ENCODE data around the gene PKMYT1.
"Not testable (repeated sequence)": the region's sequence is repeated elsewhere in the genome, so short reads cannot be mapped to it uniquely, and the experiment has no call there.

The PKMYT1 gene

DNA sequence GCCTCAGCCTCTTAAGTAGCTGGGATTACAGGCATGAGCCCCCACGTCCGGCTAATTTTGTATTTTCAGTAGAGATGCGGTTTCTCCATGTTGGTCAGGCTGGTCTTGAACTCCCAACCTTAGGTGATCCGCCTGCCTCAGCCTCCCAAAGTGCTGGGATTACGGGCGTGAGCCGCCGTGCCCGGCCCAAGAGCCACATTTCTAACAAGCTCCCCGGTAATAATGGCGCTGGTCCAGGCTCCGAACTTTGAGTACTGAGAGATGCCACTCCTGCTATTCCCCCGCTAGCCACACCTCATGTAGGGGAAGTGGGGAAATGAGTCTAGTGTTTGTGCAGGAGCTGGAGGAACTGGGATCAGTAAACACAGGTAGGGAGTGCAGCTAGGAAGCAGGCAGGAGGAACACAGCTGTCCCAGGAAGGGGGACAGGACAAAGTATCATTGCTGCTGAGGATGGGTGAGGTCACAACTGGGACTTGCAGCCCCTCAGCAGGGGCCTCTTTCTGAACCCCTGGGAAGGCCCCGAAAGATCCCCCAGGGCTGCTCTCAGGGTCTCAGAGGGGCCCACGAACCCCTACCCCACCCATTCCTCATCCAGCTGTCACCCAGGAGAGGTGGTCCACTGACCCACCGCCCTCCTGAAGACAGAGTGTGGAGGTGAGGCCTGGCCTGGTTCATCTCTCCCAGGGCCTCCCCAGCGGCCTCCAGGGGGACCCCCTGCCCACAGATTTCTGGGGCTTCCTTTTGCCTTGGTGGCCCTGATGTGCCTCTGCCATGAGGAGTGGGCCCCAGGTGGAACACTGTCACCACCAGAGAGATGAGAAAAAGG, 19.8 kb downstream of the PKMYT1 start:
- no peak for DNase-seq (ENCODE audit: low spot score)

DNA sequence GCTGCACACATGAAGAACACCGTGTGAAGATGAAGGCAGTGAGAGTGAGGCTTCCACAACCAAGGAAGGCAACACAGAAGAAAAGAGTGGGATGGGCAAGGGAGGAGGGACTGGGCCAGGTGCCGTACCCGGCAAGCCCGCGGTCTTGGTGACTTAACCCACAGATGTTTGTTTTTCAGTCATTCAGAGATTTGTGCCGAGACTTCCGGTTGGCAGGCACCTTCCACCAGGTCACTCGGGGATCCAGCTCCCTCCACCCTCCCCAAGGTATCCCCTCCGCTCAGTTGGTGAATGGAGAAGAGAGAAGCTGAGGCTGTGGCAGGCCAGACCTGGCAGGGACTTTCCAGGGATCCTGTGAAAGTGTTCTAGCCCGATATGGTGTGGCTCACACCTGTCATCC, 21.0 kb downstream of the PKMYT1 start:
- no peak for DNase-seq (ENCODE audit: low spot score)

DNA sequence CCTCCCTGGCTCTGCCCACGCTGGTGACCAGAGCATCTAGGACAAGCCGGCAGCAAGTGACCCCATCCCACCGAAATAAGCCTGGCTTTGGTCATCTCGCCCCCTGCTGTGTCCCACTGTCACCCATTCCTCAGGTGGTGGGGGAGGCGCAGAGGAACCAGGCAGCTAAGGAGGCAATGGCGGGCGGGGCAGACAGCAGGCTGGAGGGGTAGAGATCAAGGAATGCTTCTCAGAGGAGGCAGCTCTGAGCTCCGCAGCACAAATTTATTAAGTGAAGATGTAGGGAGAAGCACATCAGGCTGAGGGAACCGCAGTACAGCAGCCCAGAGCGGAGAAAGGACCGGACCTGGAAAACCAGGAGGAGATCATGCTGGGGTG, 23.7 kb downstream of the PKMYT1 start:
- no peak for DNase-seq (ENCODE audit: low spot score)

DNA sequence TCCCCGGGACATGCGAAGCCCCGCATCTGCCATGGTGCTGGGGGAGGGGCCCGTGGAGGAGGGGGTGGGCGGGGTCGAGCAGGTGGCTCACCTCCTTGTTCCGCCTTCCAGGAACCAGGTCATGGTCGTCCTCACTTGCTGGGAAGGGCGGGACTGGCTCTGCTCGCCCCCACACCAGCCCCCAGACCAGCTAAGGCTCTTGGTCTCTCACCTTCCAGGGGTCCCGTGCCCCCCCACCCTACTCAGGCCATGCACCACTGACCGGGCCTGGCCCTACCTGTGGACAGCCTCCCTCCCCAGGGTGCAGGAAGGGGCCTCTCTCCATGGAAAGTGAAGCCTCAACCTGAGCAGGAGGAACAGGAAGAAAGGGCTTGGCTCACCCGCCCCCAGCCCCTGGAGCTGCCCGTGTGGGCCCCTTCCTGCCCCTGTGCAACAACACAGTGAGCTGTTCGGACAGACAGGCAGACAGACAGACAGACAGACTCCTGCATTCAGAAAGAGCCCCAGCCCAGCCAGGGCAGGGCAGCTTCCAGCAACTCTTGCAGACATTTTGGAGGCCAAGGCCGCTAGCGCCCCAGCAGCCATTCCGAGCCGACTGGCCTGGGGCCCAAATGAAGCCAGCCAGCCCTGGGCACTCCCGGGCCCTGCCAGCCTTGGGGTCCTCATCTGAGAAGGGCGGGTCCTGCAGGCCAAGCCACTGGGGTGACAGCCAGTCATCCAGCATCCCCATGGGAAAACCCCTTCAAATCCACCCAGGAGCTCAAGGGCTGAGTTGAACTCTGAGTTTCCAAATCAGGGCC, 24.3 kb downstream of the PKMYT1 start:
- no peak for DNase-seq (ENCODE audit: low spot score)

DNA sequence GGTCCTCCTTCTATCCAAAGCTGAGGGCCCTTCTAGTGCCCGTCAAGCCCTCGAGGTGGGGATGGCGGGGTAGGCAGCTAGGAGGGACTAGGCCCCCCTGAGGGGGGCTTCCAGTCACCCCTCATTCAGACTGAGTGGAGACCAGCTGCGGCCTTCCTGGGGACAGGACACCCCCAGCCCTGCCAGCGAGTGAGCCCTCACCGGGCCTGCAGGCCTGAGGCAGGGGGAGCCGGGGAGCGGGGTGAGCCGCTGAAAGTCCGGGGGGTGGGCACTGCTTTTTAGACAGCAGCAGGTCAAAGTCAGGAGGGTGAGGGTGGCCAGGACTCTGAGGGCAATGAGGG, 24.8 kb downstream of the PKMYT1 start:
- no peak for DNase-seq (ENCODE audit: low spot score)

DNA sequence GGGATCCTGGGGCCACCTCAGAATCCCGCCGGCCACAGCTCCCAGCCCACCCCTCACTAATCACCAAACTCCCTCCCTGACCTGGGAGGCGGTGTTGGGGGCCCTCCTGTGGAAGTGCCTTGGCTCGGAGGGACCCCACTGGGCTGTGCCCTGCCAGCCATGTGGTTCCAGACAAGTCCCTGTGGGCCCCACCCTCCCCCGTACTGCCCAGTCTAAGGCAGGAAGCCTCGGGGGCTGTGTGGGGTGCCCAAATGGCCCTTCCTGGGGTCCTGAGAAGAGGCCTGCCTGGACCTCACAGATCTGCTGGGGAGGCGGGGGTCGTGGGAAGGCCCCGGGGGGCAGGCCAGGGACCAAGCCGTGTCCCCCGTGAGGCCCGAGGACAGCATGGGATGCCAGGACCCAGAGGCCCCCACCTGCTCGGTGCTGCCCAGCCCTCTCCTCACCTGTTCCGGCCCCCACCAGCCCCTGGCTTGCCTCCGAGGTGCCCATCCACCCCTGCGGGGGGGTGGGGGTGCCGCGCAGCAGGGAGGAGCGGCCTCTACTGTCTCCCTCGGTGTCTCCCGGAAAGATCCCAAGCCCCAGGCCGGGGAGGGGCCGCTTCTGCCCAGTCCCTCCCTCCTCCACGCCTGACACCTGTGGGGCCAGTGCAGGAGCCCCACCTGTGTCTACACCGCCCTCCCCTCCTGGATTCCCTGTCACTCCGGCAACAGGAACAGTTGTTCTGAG, 25.4 kb downstream of the PKMYT1 start:
- DNase-seq (ENCODE audit: low spot score): no peak

DNA sequence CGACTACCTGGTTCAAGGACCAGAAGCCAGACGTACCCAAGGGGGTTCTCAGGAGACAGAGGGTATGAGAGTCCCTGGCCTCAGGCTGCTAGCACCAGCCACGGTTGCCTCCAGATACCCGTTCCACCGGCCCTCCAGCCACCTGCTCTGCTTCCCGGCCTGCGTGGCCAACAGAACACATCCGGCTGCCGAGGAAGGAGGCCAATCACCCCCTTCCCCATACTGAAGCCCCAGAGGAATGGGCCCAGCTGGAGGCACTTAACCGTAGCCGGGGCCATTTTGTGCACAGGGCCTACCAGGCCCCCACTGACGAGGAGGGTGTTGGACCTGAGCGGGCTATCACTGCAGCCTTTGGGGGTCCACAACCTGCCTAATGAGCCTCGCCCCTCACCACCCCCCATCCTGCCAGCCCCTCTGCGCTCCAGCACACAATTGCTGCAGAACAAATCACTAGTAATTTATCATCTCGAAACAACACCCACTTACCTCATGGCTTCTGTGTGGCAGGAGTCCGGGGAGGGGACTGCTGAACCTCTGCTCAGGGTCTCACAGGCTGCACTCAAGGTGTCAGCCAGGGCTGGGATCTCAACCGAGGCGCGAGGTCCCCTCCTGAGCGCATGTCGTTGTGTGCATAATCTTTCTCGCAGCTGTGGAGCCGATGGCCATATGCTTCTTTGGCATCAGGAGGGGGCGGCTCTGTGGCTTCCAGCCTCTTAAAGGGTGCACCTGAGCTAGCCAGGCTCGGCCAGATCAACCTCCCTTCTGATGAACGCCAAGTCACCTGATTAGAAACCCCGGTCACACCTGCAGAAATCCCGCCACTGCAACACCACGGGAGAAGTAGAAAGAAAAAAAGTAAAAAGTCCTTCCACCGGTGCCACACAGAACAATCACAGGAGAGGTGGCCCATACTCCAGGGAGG, 26.3 kb downstream of the PKMYT1 start:
- no peak for DNase-seq (ENCODE audit: low spot score)

DNA sequence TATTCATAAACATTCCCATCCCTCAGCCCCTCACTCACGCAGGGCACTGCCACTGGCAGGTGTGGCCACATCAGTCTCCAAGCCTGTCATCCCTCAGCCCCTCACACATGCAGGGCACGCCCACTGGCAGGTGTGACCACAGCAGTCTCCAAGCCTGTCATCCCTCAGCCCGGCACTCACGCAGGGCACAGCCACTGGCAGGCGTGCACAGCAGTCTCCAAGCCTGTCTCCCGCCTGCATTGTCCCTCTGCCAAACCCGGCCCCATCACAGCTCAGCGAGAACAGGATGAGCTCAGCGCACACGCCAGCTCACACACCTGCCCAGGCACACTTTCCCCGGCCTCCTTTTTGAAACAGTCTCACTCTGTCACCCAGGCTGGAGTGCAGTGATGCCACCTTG, 27.6 kb downstream of the PKMYT1 start:
- no peak for DNase-seq (ENCODE audit: low spot score)

DNA sequence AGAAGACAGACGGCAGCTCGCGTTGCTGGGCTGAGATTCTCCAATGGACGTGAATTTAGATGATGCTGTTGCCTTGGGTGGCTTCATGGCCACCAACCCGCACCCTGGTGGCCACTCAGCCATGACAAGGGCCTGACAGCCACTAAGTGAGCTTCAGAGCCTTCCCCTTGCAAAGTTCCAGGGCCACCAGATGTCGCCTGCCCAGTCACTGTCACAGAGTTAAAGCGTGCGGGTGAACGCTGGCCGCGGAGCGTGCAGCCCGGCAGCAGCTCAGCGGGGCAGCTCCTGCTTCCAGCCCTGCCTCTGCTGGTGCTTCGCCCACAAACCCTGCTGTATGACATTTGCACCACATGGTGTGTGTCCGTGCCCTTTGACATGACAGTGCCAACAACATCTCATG, 29.5 kb downstream of the PKMYT1 start:
- DNase-seq (ENCODE audit: low spot score): no peak

DNA sequence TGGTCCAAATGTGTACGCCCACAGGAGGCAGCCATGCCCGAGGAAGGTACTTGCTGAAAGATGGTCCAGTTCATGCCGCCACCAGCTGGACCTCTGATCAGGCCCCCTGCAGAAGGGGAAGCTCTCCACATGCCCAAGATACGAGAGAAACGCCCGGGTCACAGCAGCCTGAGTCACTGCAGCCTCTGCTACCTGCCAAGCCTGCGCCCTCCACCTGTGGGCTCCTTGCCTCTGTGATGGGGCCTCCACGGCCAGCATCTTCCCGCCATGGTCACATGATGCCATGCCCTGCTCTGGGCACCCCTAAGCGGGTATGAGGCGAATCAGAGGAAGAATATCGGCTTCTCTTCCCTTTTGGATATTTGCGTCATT, 29.9 kb downstream of the PKMYT1 start:
- DNase-seq (ENCODE audit: low spot score): no peak

DNA sequence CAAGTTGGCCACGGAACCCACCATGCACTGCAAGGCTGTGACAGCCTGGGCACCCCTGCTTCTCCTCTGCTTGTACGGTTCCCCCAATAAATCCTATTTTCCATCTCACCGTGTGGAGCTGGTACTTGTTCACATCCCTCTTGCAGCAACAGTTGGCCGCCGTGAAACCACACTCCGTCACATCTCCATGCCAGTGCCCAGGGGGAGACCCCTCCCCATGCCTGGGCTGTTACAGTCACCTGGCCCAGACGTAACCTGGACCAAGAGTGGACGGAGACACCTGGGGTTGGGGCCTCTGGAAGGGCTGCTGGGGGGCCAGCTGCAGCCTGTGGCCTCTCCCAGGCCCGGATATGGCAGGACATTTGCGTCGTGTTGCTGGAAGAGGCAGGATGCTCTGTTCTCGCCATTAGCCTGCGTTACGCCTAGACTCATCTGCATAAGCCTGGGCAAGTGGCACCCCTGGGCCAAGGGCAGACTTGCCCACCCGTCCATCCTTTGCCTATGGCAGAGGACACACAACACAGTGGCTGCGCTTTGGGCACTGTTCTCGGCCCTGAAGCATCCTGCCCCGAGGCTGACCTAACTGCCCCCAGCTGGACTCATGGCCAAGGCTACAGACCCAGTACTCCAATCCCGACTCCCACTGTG, 30.4 kb downstream of the PKMYT1 start:
- DNase-seq (ENCODE audit: low spot score): no peak

DNA sequence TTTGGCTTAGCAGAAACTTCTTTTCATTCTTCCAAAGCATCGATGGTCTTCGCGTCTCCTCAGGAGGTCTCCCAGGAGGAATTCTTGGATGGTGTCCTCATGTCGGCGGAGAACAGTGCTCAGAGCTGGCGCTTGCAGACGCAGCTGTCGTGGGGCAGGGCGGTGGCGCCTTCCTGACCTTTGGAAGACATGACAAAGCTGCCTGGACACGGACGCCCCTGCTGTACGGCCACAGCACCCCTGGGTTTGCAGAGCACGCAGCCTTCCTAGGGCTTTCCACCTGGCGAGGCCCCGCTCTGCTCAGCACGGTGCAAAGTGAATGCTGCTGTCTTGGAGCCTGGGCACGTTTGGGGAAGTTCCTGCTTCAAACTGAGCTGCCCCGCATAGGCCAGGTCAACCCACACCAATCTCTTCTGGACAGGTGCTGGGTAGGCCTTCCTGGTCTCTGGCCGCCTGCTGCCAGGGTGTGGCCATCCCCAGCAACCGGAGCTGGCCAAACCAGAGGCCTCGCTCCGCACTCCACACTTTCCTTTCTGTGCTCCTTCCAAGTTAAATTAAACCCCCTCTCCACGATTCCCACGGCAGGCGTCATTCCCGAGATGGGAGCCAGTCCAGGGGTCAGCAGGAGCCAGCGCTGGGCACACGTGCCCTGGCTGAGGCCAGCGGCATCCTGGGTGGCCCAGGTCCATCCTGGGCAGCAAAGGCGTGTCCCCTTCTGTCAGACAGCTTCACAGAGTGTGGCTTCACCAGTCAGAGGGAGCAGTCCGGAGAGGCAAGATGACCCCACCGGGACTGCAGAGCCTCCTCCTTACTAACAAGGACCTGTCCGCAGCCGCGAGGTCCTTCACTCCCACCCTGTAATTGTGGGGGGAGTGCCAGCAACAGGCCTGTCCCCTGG, 31.2 kb downstream of the PKMYT1 start:
- DNase-seq (ENCODE audit: low spot score): no peak

DNA sequence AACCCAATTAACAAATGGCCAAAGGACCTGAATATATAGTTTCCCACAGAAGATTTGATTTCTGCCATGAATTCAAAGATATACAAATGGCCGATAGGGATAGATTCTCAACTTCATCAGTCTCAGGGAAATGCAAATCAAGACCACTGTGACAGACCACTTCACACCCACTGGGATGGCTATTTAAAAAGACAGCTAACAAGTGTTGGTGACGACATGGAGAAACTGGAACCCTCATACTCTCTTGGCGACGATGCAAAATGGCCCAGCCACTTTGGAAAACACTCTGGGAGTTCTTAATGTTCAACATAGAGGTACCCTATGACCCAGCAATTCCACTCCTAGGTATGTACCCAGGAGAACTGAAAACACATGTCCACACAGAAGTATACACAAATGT, 33.6 kb downstream of the PKMYT1 start:
- DNase-seq (ENCODE audit: low spot score): no peak

DNA sequence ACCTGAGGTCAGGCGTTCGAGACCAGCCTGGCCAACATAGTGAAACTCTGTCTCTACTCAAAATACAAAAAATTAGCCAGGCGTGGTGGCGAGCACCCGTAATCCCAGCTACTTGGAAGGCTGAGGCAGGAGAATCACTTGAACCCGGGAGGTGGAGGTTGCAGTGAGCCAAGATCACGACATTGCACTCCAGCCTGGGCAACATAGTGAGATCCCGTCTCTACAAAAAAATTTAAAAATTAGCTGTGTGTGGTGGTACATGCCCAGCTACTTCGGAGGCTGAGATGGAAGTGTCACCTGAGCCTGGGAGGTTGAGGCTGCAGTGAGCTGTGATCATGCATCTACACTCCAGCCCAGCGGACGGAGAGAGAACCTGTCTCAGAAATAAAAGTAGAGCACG, 36.5 kb downstream of the PKMYT1 start:
- DNase-seq (ENCODE audit: low spot score): not testable (repeated sequence)

DNA sequence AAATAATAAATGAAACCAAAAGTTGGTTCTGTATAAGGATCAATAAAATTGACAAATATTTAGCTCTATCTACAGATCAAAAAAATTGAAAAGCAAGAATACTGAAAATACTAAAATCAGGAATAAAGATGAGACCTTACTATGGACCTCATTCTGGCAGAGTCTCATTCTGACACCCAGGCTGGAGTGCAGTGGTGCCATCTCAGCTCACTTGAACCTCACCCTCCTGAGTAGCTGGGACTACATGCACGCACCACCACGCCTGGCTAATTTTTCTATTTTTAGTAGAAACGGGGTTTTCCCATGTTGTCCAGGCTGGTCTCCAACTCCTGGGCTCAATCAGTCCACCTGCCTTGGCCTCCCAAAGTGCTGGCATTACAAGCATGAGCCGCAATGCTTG, 38.2 kb downstream of the PKMYT1 start:
- no peak for DNase-seq (ENCODE audit: low spot score)

DNA sequence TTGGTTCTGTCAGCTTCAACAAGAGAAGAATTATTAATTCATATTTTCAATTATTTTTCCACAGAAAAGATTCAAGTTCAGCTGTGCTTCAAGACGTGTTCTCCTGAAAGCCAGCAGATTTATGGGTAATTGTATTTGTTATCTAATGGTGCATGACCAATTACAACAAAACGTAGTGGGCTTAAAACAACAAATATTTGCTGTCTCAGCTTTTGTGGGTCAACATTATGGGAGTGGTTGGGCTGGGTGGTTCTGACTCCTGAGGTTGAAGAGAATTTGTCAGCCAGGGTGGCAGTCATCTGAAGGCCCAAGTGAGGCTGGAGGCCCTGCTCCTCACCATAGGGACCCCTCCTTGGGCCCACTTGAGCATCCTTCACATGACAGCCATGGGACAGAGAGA, 40.3 kb downstream of the PKMYT1 start:
- no peak for DNase-seq (ENCODE audit: low spot score)

DNA sequence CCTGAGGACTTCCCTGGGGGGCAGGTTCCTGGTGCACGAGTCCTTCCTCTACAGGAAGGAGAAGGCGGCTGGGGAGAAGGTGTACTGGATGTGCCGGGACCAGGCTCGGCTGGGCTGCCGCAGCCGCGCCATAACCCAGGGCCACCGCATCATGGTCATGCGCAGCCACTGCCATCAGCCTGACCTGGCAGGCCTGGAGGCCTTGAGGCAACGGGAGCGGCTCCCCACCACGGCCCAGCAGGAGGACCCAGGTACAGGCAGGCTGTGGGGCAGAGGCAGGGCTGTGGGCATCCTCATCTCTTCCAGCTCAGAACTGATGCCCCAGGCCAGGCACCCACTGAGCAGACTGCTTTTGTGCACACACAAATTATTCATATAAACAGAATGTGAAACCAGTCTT, 42.0 kb downstream of the PKMYT1 start:
- DNase-seq (ENCODE audit: low spot score): no peak

DNA sequence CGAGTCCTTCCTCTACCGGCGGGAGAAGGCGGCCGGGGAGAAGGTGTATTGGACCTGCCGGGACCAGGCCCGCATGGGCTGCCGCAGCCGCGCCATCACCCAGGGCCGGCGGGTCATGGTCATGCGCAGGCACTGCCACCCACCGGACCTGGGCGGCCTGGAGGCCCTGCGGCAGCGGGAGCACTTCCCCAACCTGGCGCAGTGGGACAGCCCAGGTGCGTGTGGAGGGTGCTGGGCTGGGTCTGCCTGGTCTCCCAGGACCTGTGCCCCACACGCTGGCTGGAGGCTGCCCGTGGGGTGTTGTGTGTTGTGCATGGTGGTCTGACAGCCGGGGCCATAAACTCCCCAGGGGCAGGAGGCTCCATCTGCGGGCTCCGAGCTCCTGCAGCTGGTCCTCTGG, 43.1 kb downstream of the PKMYT1 start:
- DNase-seq (ENCODE audit: low spot score): no peak

DNA sequence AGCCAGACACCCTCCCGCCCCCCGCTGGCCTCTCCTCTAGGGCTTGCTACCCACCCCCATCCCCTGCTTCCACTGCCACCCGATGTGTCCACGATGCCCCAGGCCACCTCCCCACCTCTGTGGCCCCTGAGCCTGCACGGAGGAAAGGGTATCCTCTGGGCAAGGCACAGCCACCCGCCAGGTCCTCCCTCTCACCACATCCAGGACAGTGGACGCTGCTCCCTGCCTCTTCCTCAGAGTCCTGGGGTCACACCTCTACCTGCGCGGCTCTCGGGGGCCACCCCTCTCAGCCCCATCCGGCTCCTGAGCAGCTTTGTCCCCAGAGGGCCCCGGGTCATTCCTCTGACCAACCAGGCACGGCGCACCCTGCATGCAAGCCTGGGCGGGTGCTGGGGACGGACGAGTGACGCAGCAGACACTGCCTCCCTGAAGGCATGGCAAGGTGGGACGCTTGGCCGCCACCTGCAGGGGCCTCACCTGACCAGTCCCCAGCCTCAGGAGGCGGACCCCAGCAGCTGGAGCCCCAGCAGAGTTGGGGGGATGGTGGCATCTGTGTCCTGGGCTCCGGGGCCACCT, 43.7 kb downstream of the PKMYT1 start:
- DNase-seq (ENCODE audit: low spot score): no peak

DNA sequence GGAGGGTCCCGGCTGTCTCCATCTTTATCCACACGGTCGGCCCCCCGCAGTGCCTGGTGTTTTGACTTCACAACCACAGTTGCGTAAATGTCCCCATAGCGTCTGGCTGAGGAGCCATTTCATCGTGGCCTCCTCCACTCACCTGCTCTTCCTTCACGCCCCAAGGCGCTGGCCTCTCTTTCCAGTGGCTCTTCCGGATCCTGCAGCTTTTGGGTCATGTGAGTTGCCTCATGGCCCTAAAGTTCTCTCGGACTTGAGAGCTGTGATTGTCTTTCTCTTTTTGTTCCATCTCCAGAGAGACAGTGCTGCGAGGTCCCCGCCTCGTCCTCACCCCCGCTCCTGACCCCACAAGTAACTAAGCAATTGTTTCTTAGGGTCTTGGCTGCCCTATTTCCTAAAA, 45.8 kb downstream of the PKMYT1 start:
- DNase-seq (ENCODE audit: low spot score): no peak

All from HuH-7 (cell line).